Sigmoid colon (tissue), 7 donors: ENCODE measurements around the gene SART3. TPM values are rescaled to one million over a fixed set of nuclear protein-coding genes. Genes with fewer than 3 reads are reported as not detected.

Experiments
- DNase-seq: peaks from one replicate; pipeline ENCODE4 v3.0.0-alpha.2; 2019
- H3K27ac ChIP-seq, 4 donors: fragments of 200-600 bp; sonication (generic); one replicate each; pipeline ENCODE4 v1.5.1; 2016 to 2019; ENCODE audit warnings: mild to moderate bottlenecking in 1 of 4
- H3K27me3 ChIP-seq, 3 donors: fragments of 200-600 bp; sonication (generic); one replicate each; pipeline ENCODE4 v1.5.1; 2019; ENCODE audit warnings: mild to moderate bottlenecking in 1 of 3
- H3K36me3 ChIP-seq, 4 donors: fragments of 200-600 bp; sonication (generic); one replicate each; pipeline ENCODE4 v1.5.1; 2016 to 2019
- H3K4me1 ChIP-seq, 4 donors: fragments of 200-600 bp; sonication (generic); one replicate each; pipeline ENCODE4 v1.5.1; 2017 to 2019
- H3K4me3 ChIP-seq, 4 donors: fragments of 200-600 bp; sonication (generic); one replicate each; pipeline ENCODE4 v1.5.1; 2017 to 2019; ENCODE audit warnings: mild to moderate bottlenecking in 2 of 4, moderate library complexity in 1 of 4
- H3K9me3 ChIP-seq, 4 donors: fragments of 200-600 bp in 3 of 4; sonication (generic) in 3 of 4; one replicate each; pipeline versions ENCODE4 v1.5.1 to v1.6.1; 2013 to 2019
- CTCF ChIP-seq, 4 experiments: fragments of 450-650 bp in 3 of 4; fragments of 200-600 bp in 1 of 4; IDR thresholded peaks; one replicate each; pipeline ENCODE4 v1.5.1; 2016 to 2019; ENCODE audit warnings: antibody characterized with exemption in 4 of 4, mild to moderate bottlenecking in 3 of 4, moderate library complexity in 2 of 4
- EP300 ChIP-seq, 4 donors: sonication (generic); formaldehyde crosslinking; IDR thresholded peaks; one replicate each; pipeline ENCODE4 v1.6.1; 2017; ENCODE audit warnings: antibody characterized with exemption in 4 of 4
- POLR2A ChIP-seq, 2 donors: fragments of 450-650 bp; IDR thresholded peaks; one replicate each; pipeline ENCODE4 v1.6.1; 2016; ENCODE audit warnings: antibody characterized with exemption in 2 of 2, mild to moderate bottlenecking in 2 of 2, moderate library complexity in 2 of 2
- POLR2AphosphoS5 ChIP-seq, 4 donors: sonication (generic); formaldehyde crosslinking; IDR thresholded peaks; one replicate each; pipeline ENCODE4 v1.6.1; 2017; ENCODE audit warnings: antibody characterized with exemption in 4 of 4
- WGBS, 2 donors: extraction: QIAGEN DNeasy Blood & Tissue Kit; methylation state at CpG; one replicate each; pipeline ENCODE4 v1.1.7; 2013; 5-methylcytosine and 5-hydroxymethylcytosine counted together
- intact Hi-C: fragments of 100-400 bp; cut with DNase I; formaldehyde crosslinking; loops from one replicate; pipeline ENCODE4 v1.15.1; 2023
- polyA plus RNA-seq, 3 donors: library from polyadenylated mRNA; stranded (reverse); fragments of 200-250 nt; gene quantifications; one replicate each; pipeline ENCODE4 v1.2.3, GENCODE V29; 2013
- total RNA-seq, 4 donors: library from RNA; depleted of rRNA; stranded (reverse); fragments of >200 nt; gene quantifications; one replicate each; pipeline ENCODE4 v1.1.0, GENCODE V29; 2016
- donor health status: healthy with polysubstance abuse.
- donor health status: Bipolar disorder and iron deficiency.
- donor health status: healthy.

SART3 gene
- total and polyA plus RNA-seq, 7 donors, result 15.3 to 69.1 (median 45.3) TPM

GRCh38 chr12:108607981-108608600 lies 47.1 kb upstream of the SART3 start:
- 83 to 88% methylated on average over 10 of the region's 10 CpGs for WGBS, 2 donors
- intact Hi-C loops, result no loop called here

GRCh38 chr12:108606492-108606891 lies 45.5 kb upstream of the SART3 start:
- WGBS, 2 donors, result 77 to 87% methylated on average over 9 of the region's 9 CpGs
- intact Hi-C loops, result no loop called here
- Histone ChIP-seq H3K27me3 (no peaks in the 10 kb centered on the region), H3K27ac (no peak overlapping the region), H3K36me3 (no peaks in the 10 kb centered on the region), H3K4me3 (no peak overlapping the region), H3K4me1 (peaks cover 0 to 7% (median 3%) of the 10 kb centered on the region in 4 donors), H3K9me3 (no peaks in the 10 kb centered on the region)
- no peak for DNase-seq
- TF ChIP-seq POLR2A (IDR thresholded peaks at IDR 0.05) (no peak), POLR2AphosphoS5 (IDR thresholded peaks at IDR 0.05) (no peak), CTCF (IDR thresholded peaks at IDR 0.05) (no peak), EP300 (IDR thresholded peaks at IDR 0.05) (no peak)

More at GRCh38 chr12:108607981-108608600, 47.1 kb upstream of the SART3 start:
- H3K4me1 ChIP-seq, result peaks cover 0 to 8% (median 3%) of the 10 kb centered on the region in 4 donors
- H3K36me3 ChIP-seq, result no peaks in the 10 kb centered on the region
- no peak overlapping the region for H3K27ac ChIP-seq
- no peaks in the 10 kb centered on the region for H3K9me3 ChIP-seq
- DNase-seq, result no peak
- H3K27me3 ChIP-seq, result no peaks in the 10 kb centered on the region
- H3K4me3 ChIP-seq, result no peak overlapping the region
- TF ChIP-seq CTCF (IDR thresholded peaks at IDR 0.05), result no peak
- no peak for TF ChIP-seq POLR2AphosphoS5 (IDR thresholded peaks at IDR 0.05)
- no peak for TF ChIP-seq POLR2A (IDR thresholded peaks at IDR 0.05)
- TF ChIP-seq EP300 (IDR thresholded peaks at IDR 0.05), result no peak

- TF ChIP-seq EP300 (IDR thresholded peaks at IDR 0.05), result no peak
- no peak for TF ChIP-seq POLR2AphosphoS5 (IDR thresholded peaks at IDR 0.05)
- TF ChIP-seq POLR2A (IDR thresholded peaks at IDR 0.05), result no peak
- no peak for TF ChIP-seq CTCF (IDR thresholded peaks at IDR 0.05)
- no peak overlapping the region for H3K27ac ChIP-seq
- 90 to 92% methylated on average over 4 of the region's 4 CpGs for WGBS, 2 donors
Observed at GRCh38 chr12:108605690-108606406, 44.9 kb upstream of the SART3 start.

GRCh38 chr12:108605000-108605689 lies 44.2 kb upstream of the SART3 start:
- Histone ChIP-seq H3K27me3 (no peaks in the 10 kb centered on the region), H3K4me3 (no peak overlapping the region), H3K27ac (no peak overlapping the region), H3K4me1 (peaks cover 0 to 7% (median 3%) of the 10 kb centered on the region in 4 donors), H3K36me3 (no peaks in the 10 kb centered on the region), H3K9me3 (no peaks in the 10 kb centered on the region)
- no peak for TF ChIP-seq POLR2A (IDR thresholded peaks at IDR 0.05)
- TF ChIP-seq EP300 (IDR thresholded peaks at IDR 0.05), result no peak
- TF ChIP-seq POLR2AphosphoS5 (IDR thresholded peaks at IDR 0.05), result no peak
- no peak for TF ChIP-seq CTCF (IDR thresholded peaks at IDR 0.05)
- intact Hi-C loops, result no loop called here
- no peak for DNase-seq
- 46 to 80% methylated on average over 3 of the region's 3 CpGs for WGBS, 2 donors

More at GRCh38 chr12:108605690-108606406, 44.9 kb upstream of the SART3 start:
- no peaks in the 10 kb centered on the region for H3K9me3 ChIP-seq
- H3K27me3 ChIP-seq, result no peaks in the 10 kb centered on the region
- intact Hi-C loops, result no loop called here
- DNase-seq, result no peak
- no peak overlapping the region for H3K4me3 ChIP-seq
- no peaks in the 10 kb centered on the region for H3K36me3 ChIP-seq
- H3K4me1 ChIP-seq, result peaks cover 0 to 7% (median 3%) of the 10 kb centered on the region in 4 donors
